Effector memory CD4-positive, alpha-beta T cell (primary cell): ENCODE data around the gene HNRNPU.

Experiments used
- DNase-seq, 3 donors: peaks; one replicate each; pipeline ENCODE4 v3.0.0-alpha.2; 2020
- H3K27ac ChIP-seq: 2 replicates; pipeline ENCODE4 v1.7.0; 2013; ENCODE audit warnings: mild to moderate bottlenecking, low read length, moderate library complexity; ENCODE audit not compliant: insufficient read depth, poor library complexity, severe bottlenecking
- H3K27me3 ChIP-seq: replicated peaks from 2 replicates; pipeline ENCODE4 v1.7.0; 2013; ENCODE audit warnings: mild to moderate bottlenecking, low read length; ENCODE audit not compliant: insufficient read depth, control insufficient read depth, poor library complexity, severe bottlenecking
- H3K36me3 ChIP-seq: 2 replicates; pipeline ENCODE4 v1.7.0; 2013; ENCODE audit warnings: mild to moderate bottlenecking, low read length, moderate library complexity; ENCODE audit not compliant: control insufficient read depth, insufficient read depth
- H3K4me1 ChIP-seq: 2 replicates; pipeline ENCODE4 v1.7.0; 2013; ENCODE audit warnings: low read length, mild to moderate bottlenecking; ENCODE audit not compliant: control insufficient read depth, insufficient read depth, poor library complexity, severe bottlenecking
- H3K4me3 ChIP-seq: 2 replicates; pipeline ENCODE4 v1.7.0; 2013; ENCODE audit warnings: low read length, low read depth, mild to moderate bottlenecking; ENCODE audit not compliant: insufficient read depth, poor library complexity, severe bottlenecking
- H3K9me3 ChIP-seq: 2 replicates; pipeline ENCODE4 v1.7.0; 2013; ENCODE audit warnings: mild to moderate bottlenecking, low read length, moderate library complexity; ENCODE audit not compliant: control insufficient read depth

HNRNPU gene

DNA sequence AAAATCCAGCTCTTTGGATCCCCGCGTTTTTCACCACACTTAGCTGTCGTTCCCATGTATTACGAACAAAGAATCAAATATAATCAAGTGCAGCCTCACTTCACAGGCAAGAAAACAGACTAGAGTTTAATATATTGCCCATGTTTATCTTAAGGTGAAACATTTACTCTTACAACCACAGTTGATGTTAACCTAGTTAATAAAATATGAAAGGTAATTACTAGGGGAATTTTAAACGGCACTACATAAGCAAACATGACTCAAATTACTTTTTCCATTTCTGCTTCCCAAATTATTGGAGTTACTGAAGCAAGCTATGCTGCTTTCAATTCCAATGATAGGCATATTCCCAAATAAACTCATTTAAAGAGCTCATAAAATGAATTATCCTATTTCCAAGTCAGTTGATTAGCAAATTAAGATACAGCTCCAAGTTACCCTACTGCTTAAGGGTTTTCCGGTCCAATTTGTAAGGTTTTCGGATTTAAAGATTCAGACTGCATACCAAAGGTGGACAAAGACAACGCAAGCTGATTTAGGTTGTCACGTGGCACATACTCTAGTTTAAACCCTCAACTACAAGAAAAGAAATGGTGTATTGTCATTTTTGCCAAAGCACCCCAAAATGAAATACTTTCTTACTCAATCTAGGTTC lies 22.9 kb downstream of the HNRNPU start:
- H3K9me3 ChIP-seq: no peaks in the 10 kb centered on the region
- no peak overlapping the region for H3K4me3 ChIP-seq
- peaks cover 8% of the 10 kb centered on the region for H3K4me1 ChIP-seq
- H3K27ac ChIP-seq: no peak overlapping the region
- no peak for DNase-seq
- no peaks in the 10 kb centered on the region for H3K27me3 ChIP-seq
- H3K36me3 ChIP-seq: peaks cover 56% of the 10 kb centered on the region

DNA sequence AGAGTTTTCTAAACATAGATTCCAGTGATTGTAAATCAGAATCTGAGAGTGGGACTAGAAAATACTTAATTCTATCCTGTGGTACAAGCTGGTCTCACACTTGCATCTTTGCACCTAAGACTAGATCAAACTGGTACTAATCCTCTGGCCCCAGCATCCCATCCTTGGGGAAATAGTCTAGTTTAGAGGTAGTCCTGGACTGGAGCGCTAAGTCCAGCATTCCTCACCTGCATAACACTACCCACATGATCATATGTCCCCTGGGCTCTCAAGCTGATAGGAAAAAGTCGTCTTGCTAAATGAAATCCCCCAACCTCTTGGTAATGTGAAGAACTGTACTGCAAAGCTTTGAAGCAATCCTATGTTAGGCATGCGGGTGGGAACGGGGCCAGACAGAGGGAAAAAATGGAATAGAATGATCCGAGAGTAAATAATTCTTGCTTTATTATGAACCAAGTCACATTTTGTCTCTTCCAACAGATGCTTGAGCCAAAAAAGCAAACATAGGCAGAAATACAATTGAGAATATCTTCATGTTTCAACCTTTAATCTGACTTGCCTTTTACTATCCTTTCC lies 24.0 kb downstream of the HNRNPU start:
- H3K27ac ChIP-seq: no peak overlapping the region

DNA sequence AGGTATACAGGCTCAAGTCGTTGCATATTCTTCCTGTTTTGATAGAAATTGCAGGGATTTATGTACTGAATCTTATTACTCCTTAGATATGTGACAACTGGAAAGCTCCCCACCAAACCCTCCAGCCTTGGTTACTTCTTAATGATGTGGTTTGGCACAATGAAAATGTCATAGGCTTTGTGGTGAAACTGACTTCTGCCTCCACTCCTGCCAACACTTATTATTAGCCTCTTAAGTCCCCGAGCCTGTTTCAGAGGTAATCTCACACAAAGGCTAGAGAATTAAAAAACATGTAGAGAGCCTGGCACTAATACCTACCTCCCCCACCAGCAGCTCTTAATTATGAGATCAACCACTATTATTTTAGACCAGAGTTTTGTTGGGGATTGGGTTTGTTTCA lies 24.7 kb downstream of the HNRNPU start:
- H3K27ac ChIP-seq: no peak overlapping the region
- no peak overlapping the region for H3K4me3 ChIP-seq
- peaks cover 41% of the 10 kb centered on the region for H3K36me3 ChIP-seq
- DNase-seq: no peak
- no peaks in the 10 kb centered on the region for H3K27me3 ChIP-seq
- peaks cover 10% of the 10 kb centered on the region for H3K4me1 ChIP-seq
- H3K9me3 ChIP-seq: no peaks in the 10 kb centered on the region

More for the DNA sequence above, 24.0 kb downstream of the HNRNPU start:
- no peaks in the 10 kb centered on the region for H3K9me3 ChIP-seq
- H3K36me3 ChIP-seq: peaks cover 46% of the 10 kb centered on the region
- DNase-seq: no peak
- no peaks in the 10 kb centered on the region for H3K27me3 ChIP-seq
- H3K4me3 ChIP-seq: no peak overlapping the region
- H3K4me1 ChIP-seq: peaks cover 10% of the 10 kb centered on the region

DNA sequence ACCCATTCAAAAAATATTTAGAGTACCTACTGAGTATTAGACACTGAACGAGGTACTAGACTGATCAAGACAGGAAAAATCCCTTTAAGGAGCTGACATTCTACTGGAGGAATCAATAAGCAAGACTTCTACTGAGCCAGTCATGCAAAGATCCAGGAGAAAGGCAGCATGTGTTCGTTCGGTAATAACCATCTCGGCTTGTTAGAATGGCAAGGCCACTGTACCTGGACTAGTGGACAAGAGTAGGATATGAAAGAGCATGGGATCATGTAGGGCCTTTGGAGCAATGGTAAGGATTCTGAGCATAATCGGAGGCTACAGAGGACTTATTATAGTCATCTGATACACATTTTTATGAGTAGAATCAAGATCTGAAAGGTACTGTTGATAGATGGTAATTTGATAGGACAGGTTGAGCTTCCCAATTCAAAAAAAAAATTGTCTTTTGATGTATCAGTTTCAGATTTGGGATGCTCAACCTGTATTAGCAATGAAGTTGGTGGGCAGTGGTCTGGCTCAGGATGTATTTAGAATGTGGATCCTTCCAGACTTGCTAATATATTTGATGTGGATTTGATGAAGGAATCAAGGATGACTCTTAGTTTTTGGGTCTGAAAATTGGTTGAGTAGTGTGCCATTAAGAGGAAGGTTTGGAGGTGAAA lies 26.6 kb downstream of the HNRNPU start:
- Histone ChIP-seq H3K9me3 (no peaks in the 10 kb centered on the region), H3K4me1 (peaks cover 10% of the 10 kb centered on the region), H3K4me3 (no peak overlapping the region), H3K27ac (no peak overlapping the region), H3K36me3 (peaks cover 22% of the 10 kb centered on the region), H3K27me3 (no peaks in the 10 kb centered on the region)
- DNase-seq: no peak

DNA sequence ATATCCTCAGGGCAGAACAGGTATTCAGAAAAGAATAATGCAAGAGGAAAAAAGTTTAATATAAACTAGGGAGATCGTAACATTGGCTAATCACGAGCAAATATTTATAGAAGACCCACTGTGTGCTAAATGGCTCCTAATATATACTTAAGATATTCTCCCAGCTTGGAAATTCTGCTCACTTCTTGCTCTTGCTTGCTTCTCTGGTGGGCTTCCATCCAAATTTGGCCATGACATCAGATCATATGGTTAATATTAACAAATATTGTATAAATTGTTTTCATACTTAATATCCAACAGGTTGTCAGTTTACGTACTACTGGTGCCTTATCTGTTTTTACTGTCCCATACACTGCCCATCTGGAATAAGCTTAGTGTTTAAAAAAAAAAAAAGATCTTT lies 27.8 kb downstream of the HNRNPU start:
- Histone ChIP-seq H3K9me3 (no peaks in the 10 kb centered on the region), H3K4me1 (peaks cover 10% of the 10 kb centered on the region), H3K27ac (peak overlapping the region; percentile 99), H3K27me3 (no peaks in the 10 kb centered on the region), H3K36me3 (peaks cover 10% of the 10 kb centered on the region), H3K4me3 (peak overlapping the region; percentile 91)
- DNase-seq: no peak

DNA sequence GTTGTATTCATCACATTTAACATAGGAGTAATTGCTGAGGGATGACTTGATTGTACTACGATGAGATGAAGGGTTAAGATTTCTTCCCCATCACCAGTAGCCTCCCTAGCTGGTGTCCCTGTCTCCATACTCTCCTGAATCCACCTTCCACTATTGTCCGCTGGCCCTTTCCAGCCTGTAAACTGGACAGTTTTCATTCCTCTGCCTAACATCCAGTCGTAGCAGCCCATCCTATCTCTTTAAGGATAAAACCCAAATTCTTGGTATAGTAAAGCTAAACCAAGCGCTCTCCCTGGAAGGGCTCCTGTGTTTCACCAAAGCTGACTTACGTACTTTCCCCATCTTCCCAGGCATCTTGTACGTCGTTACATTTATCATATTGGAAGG lies 28.2 kb downstream of the HNRNPU start:
- Histone ChIP-seq H3K4me1 (peaks cover 10% of the 10 kb centered on the region), H3K27me3 (no peaks in the 10 kb centered on the region), H3K27ac (peak overlapping the region; percentile 99), H3K36me3 (peaks cover 6% of the 10 kb centered on the region), H3K9me3 (no peaks in the 10 kb centered on the region), H3K4me3 (peak overlapping the region; percentile 91)
- DNase-seq: no peak

DNA sequence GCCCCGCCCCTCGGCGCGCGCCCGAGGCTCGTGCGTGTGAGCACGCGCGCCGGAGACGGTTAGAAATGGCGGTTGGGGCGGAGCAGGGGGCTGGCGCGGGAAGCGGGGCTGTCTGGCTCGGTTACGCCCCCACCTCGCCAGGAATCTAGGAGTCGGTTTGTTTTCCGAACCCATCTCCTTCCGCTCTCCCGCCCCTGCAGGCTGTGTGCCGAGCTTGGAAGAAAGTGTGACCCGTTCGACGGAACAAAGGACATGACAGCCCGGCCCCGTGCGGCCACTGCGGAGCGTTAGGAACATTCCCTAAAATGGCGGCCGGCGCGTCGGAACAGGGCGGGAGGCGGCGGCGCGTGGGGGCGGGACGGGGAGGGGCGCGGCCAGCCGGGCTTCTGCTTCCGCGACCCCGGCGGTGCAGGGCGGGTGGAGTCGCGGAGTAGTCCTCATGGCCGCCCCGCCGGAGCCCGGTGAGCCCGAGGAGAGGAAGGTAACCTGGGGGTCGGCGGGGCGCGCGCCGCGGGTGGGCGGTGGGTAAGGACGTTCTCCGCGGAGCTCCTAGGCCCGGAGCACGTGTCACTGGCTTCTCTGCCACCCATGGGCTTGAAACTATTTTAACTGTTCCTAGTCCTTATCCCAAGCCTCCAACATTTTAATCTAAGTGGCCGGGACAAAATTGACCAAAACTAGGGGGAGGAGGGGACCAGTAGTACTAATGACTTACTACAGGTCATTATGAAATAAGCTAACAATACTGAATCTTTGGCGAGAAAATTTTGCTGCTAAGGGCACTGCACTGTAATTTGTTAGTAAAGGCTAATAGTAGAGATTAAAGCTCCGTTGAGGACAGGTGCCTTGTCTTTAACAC lies 28.8 kb downstream of the HNRNPU start, which contains the start of gene COX20:
TSS of gene COX20 (plus strand) at position 383 of the 859 bp plus-strand sequence. CDS start at position 440, 57 bp downstream.
- Histone ChIP-seq H3K4me3 (peak within 1 kb of the TSS; percentile 91), H3K4me1 (peaks cover 10% of the 10 kb centered on the region), H3K36me3 (peaks cover 3% of the 10 kb centered on the region), H3K27ac (peak within 1 kb of the TSS; percentile 99), H3K27me3 (no peaks in the 10 kb centered on the region), H3K9me3 (no peaks in the 10 kb centered on the region)
- DNase-seq: peak; percentile 74 to 83 (median 81)

DNA sequence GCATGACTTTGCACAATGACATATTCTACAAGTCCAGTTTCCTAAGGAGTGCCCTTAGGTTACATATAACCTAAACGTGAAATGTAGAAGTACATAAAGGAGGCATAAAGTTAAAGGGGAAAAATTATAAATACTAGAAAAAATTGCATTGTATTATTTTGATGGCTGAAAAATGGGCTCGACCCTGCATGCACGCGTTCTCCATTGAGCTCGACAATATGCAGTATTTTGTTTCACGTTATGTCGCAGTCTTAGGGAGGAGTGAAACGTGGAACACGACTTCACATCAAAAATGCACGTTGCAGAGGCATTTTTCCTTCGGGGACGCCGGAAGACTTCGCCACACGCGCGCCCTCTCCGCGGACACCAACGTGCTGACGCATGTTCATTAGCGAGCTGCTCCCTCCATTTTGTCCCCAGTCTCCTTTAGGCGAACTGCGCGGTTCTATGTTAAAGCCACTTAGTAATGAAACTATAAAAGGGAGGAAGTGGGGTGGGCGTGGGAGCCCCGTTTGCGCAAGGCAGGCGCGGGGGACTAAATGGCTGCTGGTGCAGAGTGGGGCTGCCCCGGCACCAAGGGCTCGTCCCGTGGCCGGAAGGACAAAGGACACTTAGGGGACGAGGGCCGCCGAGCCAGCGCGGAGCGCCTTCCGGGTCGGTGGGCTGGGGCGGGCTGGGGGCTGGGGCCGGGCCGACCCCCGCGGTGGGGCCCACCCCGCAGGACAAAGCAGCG lies 29.6 kb downstream of the HNRNPU start:
- Histone ChIP-seq H3K27me3 (no peaks in the 10 kb centered on the region), H3K9me3 (no peaks in the 10 kb centered on the region), H3K4me3 (peak overlapping the region; percentile 91), H3K27ac (peak overlapping the region; percentile 99), H3K4me1 (peaks cover 10% of the 10 kb centered on the region), H3K36me3 (no peaks in the 10 kb centered on the region)
- peak; percentile 78 to 85 (median 85) for DNase-seq

DNA sequence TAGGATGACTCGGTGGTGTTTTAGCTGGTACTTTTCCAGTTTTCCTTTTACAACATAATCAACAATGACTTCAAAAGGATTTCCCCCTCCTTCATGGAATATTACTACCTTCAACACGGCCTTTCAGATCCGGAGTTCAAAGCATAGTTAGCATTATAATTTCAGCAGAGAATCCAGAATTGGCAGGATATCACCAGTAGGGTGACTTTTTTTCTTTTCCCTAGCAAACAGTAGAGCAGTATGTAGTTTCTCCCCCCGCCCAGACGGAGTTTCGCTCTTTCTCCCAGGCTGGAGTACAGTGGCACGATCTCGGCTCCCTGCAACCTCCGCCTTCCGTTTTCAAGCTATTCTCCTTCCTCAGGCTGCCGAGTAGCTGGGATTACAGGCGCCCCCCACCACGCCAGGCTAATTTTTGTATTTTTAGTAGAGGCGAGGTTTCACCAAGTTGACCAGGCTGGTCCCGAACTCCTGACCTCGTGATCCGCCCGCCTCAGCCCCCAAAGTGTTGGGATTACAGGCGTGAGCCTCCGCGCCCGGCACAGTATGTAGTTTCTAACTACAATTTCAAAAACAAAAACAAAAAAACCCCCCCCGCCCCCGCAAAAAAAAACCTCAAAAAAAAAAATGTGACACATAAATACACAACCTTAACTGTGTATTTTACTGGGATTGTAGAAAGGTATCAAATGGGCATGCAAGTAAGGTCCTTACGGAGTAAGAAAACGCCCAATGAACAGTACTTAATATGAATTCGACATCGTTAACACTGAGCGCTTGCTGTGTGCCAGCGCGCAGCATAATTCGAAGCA lies 30.4 kb downstream of the HNRNPU start:
- Histone ChIP-seq H3K27me3 (no peaks in the 10 kb centered on the region), H3K9me3 (no peaks in the 10 kb centered on the region), H3K4me3 (peak overlapping the region; percentile 91), H3K36me3 (no peaks in the 10 kb centered on the region), H3K27ac (peak overlapping the region; percentile 99), H3K4me1 (peaks cover 10% of the 10 kb centered on the region)
- peak; percentile 16 to 38 (median 32) for DNase-seq
